GM19025 (cell line): ENCODE results near the gene ATP6V1B1.

Experiments
- ATAC-seq: cut with Tn5 transposase; IDR thresholded peaks from one replicate; pipeline ENCODE4 v1.9.1; 2021; ENCODE audit warnings: mild to moderate bottlenecking, low read depth, moderate library complexity; ENCODE audit not compliant: unreplicated experiment

Gene ATP6V1B1

GRCh38 chr2:70923378-70924015 lies 12.2 kb upstream of the ATP6V1B1 start:
- no peak for ATAC-seq

GRCh38 chr2:70926042-70926441 lies 9.7 kb upstream of the ATP6V1B1 start:
- ATAC-seq = no peak

GRCh38 chr2:70927138-70927537 lies 8.6 kb upstream of the ATP6V1B1 start:
- ATAC-seq = no peak

DNA sequence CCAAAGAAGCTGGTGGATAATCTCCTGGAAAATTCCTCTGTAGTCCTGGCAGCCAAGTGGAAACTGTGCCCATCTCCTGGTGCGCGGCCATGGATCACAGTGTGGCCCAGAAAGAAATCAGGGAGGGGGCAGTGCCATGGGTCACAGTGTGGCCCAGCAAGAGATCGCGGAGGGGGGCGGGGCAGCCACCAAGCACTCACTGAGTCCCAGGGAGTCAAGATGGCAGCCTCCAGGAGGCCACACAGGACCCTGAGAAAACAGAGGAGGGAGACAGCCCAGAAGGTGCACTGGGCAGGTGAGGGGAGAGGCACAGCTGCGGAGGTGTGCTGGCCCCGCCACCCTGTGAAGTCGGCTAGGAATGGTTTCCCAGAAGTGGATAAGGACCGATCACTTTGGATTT lies 8.1 kb upstream of the ATP6V1B1 start:
- no peak for ATAC-seq

- ATAC-seq = no peak
Measured at GRCh38 chr2:70928366-70928765, 7.3 kb upstream of the ATP6V1B1 start.

- no peak for ATAC-seq
Measured at GRCh38 chr2:70930371-70931329, 5.0 kb upstream of the ATP6V1B1 start.

- no peak for ATAC-seq
Measured at GRCh38 chr2:70931376-70932000, 4.2 kb upstream of the ATP6V1B1 start.

- no peak for ATAC-seq
Measured at GRCh38 chr2:70932631-70933230, 3.0 kb upstream of the ATP6V1B1 start.

GRCh38 chr2:70934981-70935380 lies 719 bp upstream of the ATP6V1B1 start:
- ATAC-seq = no peak

GRCh38 chr2:70936165-70936978 lies 672 bp downstream of the ATP6V1B1 start:
- ATAC-seq = no peak

DNA sequence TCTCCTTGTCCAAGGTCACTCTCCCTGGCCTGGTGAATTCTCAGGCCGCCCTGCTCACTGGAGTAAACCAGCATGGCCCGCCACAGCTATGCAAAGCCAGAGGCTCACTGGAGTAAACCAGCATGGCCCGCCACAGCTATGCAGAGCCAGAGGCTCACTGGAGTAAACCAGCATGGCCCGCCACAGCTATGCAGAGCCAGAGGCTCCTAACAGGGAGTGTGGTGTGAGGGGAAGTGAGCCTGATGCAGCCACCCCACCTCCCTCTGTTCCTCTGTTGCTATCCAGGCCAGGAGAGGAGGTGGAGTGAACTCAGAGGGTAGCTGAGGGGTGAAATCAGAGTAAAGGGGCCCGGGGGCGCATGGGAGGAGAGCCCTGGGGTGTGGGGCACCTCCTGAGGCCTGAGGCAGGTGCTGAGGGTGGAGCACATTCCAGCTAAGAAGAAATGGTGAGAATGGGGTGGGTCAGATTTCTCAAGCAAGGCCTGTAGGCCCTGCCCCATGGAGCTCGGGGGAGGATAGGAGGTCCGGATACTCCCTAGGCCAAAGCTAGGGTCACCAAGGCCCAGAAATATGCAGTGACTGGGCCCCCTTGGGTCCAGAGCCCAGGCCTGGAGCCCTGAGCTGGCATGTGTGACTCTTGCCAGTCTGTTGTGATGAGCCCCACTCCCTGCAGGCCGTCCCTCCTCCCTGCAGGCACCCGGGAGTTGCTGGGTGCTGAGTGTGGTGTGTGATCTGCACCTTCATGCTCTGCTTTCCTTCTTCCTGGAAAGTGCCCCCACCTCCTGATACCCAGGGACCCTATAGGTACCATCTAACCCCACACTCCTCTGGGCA lies 1.5 kb downstream of the ATP6V1B1 start:
- ATAC-seq = no peak

GRCh38 chr2:70937866-70938585 lies 2.3 kb downstream of the ATP6V1B1 start:
- ATAC-seq = no peak

GRCh38 chr2:70938586-70938950 lies 2.9 kb downstream of the ATP6V1B1 start:
- no peak for ATAC-seq

DNA sequence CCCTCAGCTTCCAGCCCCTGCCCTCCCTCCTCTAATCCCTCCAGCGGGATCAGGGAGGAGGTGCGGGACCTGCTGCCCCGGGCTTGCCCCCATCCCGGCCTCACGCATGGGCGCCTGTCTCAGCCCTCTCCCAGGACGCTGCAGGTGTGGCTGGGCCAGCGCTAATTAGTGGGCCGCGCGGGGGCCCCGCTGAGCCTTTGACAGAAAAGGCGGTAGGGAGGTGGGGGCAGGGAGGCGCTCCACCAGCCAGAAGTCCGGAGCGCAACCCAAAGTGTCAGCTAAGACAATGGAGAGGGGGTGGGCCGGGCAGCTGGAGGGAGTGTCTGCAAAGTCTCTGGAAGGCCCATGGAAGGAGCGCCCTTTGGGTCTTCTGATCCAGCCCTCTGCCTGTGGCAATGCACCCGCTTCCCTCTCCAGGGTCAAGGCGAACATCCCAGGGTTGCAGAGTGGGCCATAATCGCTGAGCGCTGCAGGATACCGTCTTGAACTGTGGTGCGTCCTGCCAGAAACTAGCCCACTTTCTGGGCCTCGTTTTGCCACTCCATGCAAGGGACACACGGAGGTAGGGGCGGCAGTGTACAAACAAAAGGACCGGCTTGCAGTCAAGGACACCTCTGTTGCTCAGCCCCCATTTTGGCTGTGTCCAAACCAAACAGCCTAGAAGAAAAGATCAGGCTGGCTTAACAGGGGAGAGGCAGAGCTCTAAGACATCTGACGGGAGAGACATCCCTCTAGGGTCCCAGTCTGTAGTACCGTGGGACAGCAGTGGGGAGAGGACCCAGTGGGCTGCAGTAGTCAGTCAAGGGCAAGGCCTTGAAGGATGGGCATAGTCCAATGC lies 3.5 kb downstream of the ATP6V1B1 start:
- ATAC-seq = no peak

- ATAC-seq = no peak
Measured at GRCh38 chr2:70939839-70940580, 4.3 kb downstream of the ATP6V1B1 start.

DNA sequence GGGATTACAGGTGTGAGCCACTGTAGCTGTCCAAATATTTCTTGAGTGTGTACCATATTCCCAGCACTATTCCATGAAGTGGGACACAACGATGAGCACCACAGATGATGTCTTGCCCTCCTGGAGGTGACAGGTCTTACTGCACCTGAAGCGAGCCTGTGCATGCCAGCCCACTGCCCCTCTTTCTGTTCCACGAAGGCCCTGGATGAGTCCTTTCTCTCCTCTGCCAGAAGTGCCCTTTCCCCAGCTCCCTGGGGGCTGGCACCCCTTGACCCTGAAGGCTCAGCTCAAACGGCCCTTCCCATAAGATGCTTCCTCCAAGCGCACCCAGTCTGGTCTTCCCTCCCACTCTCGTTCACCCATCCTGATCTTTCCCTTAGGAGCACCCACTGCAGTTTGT lies 5.5 kb downstream of the ATP6V1B1 start:
- ATAC-seq = no peak

- no peak for ATAC-seq
Measured at GRCh38 chr2:70941701-70942100, 6.0 kb downstream of the ATP6V1B1 start.
